ENCODE data around the gene RTP3. TPM values are rescaled to one million over a fixed set of nuclear protein-coding genes. Genes with fewer than 3 reads are reported as not detected.

The RTP3 gene
- total RNA-seq, 2 experiments from 2014 or later: not detected

DNA sequence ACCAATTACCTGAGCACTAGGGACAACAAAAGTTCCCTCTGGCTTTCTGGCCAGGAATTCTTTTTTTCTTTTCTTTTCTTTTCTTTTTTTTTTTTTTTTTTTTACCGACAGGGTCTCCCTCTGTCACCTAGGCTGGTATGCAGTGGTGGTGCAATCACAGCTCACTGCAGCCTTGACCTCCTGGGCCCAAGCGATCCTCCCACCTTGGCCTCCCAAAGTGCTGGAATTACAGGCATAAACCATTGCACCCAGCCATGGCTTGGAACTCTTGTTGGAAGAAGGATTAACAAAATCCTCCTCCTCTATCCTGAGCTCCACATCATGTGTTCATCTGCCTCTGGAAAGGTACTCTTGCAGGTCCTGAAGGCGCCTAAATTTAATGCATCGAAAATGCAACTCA lies 30.2 kb upstream of the RTP3 start:
- no peaks in the 10 kb centered on the region for H3K36me3 Mint-ChIP-seq (ENCODE audit: low read depth)
- TF ChIP-seq, protein P1, sequence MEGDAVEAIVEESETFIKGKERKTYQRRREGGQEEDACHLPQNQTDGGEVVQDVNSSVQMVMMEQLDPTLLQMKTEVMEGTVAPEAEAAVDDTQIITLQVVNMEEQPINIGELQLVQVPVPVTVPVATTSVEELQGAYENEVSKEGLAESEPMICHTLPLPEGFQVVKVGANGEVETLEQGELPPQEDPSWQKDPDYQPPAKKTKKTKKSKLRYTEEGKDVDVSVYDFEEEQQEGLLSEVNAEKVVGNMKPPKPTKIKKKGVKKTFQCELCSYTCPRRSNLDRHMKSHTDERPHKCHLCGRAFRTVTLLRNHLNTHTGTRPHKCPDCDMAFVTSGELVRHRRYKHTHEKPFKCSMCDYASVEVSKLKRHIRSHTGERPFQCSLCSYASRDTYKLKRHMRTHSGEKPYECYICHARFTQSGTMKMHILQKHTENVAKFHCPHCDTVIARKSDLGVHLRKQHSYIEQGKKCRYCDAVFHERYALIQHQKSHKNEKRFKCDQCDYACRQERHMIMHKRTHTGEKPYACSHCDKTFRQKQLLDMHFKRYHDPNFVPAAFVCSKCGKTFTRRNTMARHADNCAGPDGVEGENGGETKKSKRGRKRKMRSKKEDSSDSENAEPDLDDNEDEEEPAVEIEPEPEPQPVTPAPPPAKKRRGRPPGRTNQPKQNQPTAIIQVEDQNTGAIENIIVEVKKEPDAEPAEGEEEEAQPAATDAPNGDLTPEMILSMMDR (IDR thresholded peaks at IDR 0.05): no peak
- no peak overlapping the region for H3K4me3 Mint-ChIP-seq
- H3K27ac Mint-ChIP-seq: no peak overlapping the region
- ChIA-PET POLR2A (no interaction called here), CTCF (interaction anchor here (1.1 kb wide), 1 partner anchor 16 kb away, joined by 3 read pairs; no protein-coding TSS in a partner anchor)
- ATAC-seq (no peak), DNase-seq (no peak)
- intact Hi-C loops (cut with micrococcal nuclease): no loop called here
- no peaks in the 10 kb centered on the region for H3K4me1 Mint-ChIP-seq (ENCODE audit: low read depth)
- peaks cover 30% of the 10 kb centered on the region for H3K27me3 Mint-ChIP-seq
- no peaks in the 10 kb centered on the region for H3K9me3 Mint-ChIP-seq

DNA sequence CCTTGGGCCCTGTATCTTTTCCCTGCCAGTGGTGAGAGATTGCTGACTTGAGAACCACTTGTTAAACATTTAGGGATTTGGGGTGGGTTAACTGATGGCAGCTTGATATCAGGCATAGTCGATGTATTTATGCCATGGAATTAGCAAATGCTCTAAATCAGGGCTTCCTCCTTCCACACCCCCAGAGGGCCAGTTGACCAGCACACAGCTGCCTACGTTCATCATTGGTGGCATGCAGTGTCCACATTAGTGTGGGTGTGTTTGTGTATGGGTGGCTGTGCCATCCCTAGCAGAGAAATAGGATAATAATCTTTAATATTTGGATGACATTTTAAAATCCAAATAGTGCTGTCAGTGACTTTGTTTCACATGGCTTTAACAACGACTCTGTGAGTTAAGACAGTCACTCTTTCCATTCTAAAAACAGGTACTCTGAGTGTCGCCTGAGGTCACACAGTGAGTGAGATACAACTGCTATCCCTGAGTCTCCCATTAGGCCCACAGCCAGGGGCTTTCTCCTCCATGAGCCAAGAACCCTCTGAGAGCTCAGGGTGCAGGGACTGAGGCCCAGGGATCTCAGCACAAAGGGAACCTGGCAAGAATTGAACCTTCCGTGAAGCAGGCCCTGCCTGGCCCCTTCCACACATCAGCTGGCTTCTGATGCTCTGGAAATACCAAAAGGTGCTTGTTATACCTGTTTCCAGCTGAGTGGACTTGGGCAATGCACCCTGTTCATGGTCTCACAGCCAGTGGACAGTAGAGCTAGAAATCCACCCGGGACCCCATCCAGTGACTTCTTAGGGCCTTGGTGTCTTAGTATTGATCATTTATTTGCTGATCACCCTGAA lies 28.8 kb upstream of the RTP3 start:
- ChIA-PET POLR2A (no interaction called here), CTCF (interaction anchor here (1.1 to 2.2 kb wide), 4 partner anchors 17 to 398 kb away, joined by 3 to 12 read pairs (median 5); no protein-coding TSS in a partner anchor)
- Mint-ChIP-seq H3K4me3 (no peak overlapping the region), H3K27ac (no peak overlapping the region), H3K9me3 (no peaks in the 10 kb centered on the region), H3K27me3 (peaks cover 20% of the 10 kb centered on the region), H3K4me1 (ENCODE audit: low read depth) (no peaks in the 10 kb centered on the region), H3K36me3 (ENCODE audit: low read depth) (no peaks in the 10 kb centered on the region)
- ATAC-seq (no peak), DNase-seq (no peak)
- TF ChIP-seq, protein P1 (IDR thresholded peaks at IDR 0.05): no peak
- intact Hi-C loops (cut with micrococcal nuclease): no loop called here

DNA sequence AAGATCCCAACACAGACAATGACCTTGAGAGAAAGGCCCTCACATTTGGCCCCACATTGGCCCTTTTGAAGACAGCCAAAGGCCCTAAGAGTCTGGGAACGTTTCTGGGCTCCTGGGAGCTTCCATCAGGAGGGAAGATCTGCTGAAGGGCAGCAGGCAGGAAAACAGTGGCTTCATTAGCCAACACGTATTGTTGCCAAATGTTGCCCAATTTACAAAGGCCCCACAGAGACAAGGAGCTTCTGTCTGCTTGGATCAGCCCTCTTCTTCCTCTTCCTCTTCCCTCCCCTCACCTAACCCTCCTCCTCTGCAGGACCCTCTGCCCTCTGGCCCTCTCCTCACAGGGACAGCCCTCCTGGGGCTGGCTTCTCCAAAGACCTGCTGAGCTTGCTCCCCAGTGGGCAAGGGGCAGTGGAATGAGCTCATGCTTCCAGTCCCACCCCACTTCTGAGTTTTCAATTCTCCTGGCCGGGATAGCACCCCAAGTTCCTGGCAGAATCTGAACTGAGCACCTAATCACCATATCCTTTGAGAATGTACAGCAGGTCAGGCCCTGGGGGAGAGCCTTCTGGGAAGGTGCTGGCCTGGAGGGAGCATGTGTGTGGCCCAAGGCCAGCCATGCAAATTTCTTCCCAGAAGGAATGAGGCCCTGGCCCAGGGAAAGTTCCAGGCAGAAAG lies 28.0 kb upstream of the RTP3 start:
- no peak for DNase-seq
- H3K4me1 Mint-ChIP-seq (ENCODE audit: low read depth): no peaks in the 10 kb centered on the region
- no peak overlapping the region for H3K4me3 Mint-ChIP-seq
- peaks cover 17% of the 10 kb centered on the region for H3K27me3 Mint-ChIP-seq
- intact Hi-C loops (cut with micrococcal nuclease): no loop called here
- no peak for ATAC-seq
- peaks cover 5% of the 10 kb centered on the region for H3K9me3 Mint-ChIP-seq
- TF ChIP-seq, protein P1 (IDR thresholded peaks at IDR 0.05): no peak
- ChIA-PET POLR2A (no interaction called here), CTCF (interaction anchor here (1.8 to 2.2 kb wide), 3 partner anchors 19 to 397 kb away, joined by 5 to 12 read pairs (median 5); no protein-coding TSS in a partner anchor)
- no peaks in the 10 kb centered on the region for H3K36me3 Mint-ChIP-seq (ENCODE audit: low read depth)
- H3K27ac Mint-ChIP-seq: no peak overlapping the region

DNA sequence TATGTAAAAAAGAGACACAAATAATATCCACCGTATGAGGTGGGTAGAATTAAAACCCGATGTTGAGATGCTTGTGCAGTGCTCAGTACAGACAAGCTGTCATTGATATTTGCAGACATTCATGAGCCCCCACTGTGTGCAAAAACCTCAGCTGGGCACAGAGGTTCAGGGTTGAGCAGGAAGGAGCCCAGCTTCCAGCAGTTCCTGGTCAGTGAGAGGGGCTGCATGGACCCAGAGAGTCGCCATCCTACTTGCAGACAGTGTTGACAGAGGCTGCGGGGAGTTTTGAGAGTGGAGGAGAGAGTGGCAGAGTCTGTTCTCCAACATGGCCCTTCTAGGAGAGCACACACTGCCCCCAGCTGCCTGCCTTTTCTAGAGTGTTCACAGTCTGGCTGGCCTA lies 26.9 kb upstream of the RTP3 start:
- H3K27me3 Mint-ChIP-seq: peaks cover 8% of the 10 kb centered on the region

More for the DNA sequence above, 26.9 kb upstream of the RTP3 start:
- TF ChIP-seq, protein P1 (IDR thresholded peaks at IDR 0.05): no peak
- intact Hi-C loops (cut with micrococcal nuclease): no loop called here
- Mint-ChIP-seq H3K4me1 (ENCODE audit: low read depth) (no peaks in the 10 kb centered on the region), H3K9me3 (peaks cover 11% of the 10 kb centered on the region), H3K27ac (no peak overlapping the region), H3K36me3 (ENCODE audit: low read depth) (no peaks in the 10 kb centered on the region), H3K4me3 (no peak overlapping the region)
- DNase-seq: no peak
- ATAC-seq: no peak
- ChIA-PET CTCF (interaction anchor here (1.8 to 2.4 kb wide), 3 partner anchors 17 to 396 kb away, joined by 5 to 12 read pairs (median 8); no protein-coding TSS in a partner anchor), POLR2A (no interaction called here)

Data from activated CD8-positive, alpha-beta T cell treated with anti-CD3 and anti-CD28 coated beads for 36 hours (primary cell).